Measurements from ENCODE around the gene QRICH2.

DNA sequence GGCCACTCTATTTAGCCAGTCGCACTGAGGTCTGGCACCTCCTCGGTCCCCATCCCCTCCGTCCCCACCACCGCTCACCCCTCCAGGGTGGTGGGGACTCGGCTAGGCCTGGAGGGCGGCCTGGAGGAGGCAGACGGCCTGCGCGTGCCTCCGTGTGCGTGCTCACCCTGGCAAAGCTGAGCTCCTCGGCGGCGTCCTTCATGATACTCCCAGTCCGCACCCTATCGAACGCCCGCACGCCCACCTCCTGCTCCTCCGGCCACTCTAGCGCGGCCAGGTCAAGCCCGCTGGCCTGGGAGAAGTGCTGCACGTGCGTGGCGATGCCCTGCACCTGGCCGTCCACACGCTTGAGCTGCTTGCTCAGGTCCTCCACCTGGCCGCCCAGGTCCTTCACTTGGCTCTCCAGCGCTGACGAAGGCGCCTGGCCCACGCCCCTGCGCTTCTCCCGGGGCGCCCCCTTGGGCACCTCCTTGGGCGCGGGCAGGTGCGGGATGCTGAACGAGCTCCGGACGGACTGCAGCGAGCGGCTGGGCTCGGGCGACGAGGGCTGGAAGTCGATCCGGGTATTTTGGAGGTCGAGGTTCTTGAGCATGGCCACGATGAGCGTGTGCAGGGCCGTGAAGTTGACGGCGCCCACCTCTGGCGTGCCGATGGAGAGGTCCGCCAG, 644 bp downstream of the QRICH2 start:
- TF ChIP-seq EZH2phosphoT487 (IDR thresholded peaks at IDR 0.05; ENCODE audit: borderline replicate concordance, low read depth, low read length) = no peak
- TF ChIP-seq, protein P1, sequence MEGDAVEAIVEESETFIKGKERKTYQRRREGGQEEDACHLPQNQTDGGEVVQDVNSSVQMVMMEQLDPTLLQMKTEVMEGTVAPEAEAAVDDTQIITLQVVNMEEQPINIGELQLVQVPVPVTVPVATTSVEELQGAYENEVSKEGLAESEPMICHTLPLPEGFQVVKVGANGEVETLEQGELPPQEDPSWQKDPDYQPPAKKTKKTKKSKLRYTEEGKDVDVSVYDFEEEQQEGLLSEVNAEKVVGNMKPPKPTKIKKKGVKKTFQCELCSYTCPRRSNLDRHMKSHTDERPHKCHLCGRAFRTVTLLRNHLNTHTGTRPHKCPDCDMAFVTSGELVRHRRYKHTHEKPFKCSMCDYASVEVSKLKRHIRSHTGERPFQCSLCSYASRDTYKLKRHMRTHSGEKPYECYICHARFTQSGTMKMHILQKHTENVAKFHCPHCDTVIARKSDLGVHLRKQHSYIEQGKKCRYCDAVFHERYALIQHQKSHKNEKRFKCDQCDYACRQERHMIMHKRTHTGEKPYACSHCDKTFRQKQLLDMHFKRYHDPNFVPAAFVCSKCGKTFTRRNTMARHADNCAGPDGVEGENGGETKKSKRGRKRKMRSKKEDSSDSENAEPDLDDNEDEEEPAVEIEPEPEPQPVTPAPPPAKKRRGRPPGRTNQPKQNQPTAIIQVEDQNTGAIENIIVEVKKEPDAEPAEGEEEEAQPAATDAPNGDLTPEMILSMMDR (conservative IDR thresholded peaks at IDR 0.05; ENCODE audit: low read length) = no peak
